NT2/D1 (cell line): ENCODE data around the gene MEST.
"Not testable (repeated sequence)": the region's sequence is repeated elsewhere in the genome, so short reads cannot be mapped to it uniquely, and the experiment has no call there.

Experiments used
- SUZ12 ChIP-seq: IDR thresholded peaks from 2 replicates; pipeline ENCODE4 v1.6.1; 2011; ENCODE audit not compliant: insufficient read length, insufficient read depth; ENCODE audit errors: extremely low read depth
- ZNF274 ChIP-seq: IDR thresholded peaks from 2 replicates; pipeline ENCODE4 v1.6.1; 2011; ENCODE audit warnings: mild to moderate bottlenecking, low read depth, low read length

- not testable (repeated sequence) for TF ChIP-seq ZNF274, SUZ12
Observed at GRCh38 chr7:130542297-130542696, 50.4 kb downstream of the MEST start.
